CD1c-positive myeloid dendritic cell (primary cell): ENCODE results near the gene OPRL1.

Source experiments
- DNase-seq: peaks from one replicate; pipeline ENCODE4 v3.0.0-alpha.2; 2016; ENCODE audit errors: extremely low spot score

The OPRL1 gene

GRCh38 chr20:64102647-64103354 lies 22.9 kb downstream of the OPRL1 start:
- DNase-seq, result no peak

GRCh38 chr20:64103871-64104666 lies 24.2 kb downstream of the OPRL1 start:
- no peak for DNase-seq

DNA sequence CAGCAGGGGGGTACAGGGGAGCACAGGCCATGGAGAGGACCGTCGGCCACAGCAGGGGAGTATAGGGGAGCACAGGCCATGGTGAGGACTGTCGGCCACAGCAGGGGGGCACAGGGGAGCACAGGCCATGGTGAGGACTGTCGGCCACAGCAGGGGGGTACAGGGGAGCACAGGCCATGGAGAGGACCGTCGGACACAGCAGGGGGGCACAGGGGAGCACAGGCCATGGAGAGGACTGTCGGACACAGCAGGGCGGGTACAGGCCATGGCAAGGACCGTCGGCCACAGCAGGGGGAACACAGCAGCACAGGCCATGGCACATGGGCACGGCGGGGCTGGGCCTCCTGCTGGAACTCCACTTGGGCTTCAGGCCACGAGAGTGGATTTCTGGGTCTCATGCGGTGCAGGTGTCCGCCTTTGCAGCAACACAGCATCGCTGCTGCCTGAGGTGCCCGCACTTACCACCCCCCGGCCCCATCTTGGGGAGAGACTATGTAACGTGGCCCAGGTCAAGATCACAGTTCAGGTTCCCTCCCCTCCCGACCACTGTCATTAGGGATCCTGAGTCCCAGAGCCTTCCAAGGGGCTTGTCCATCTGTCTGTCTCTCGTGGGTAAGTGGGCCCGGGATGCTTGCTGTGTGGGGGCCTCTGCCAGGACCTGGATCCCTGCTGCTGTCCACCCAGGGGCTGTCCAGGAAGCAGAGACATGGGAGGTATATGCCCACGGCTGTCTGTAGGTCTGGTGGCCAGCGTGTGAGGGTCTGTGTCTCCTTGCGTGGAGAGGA lies 25.0 kb downstream of the OPRL1 start:
- DNase-seq, result no peak

GRCh38 chr20:64105846-64106434 lies 26.1 kb downstream of the OPRL1 start:
- DNase-seq, result no peak

DNA sequence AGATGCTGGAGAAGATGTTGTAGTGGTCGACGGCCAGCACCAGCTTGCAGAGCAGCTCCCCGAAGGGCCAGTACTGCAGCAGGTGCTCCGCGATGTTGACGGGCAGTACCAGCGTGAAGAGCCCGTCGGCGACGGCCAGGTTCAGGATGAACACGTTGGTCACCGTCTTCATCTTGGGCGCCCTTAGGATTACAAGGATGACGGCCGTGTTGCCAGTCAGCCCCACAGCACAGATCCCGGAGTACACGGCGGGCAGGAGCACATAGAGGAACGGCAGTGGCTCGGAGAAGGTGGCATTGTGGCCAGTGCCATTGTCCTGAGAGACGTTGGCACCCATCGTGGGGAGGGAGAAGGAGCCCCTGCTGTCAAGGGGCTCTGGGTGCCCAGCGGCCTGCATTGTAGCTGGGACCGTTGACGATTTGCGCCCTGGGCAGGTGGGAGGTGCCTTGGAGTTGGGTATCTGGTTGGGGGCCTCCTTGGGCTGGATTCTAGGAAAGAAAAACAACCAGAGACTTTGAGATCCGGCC lies 26.6 kb downstream of the OPRL1 start:
- DNase-seq, result no peak

DNA sequence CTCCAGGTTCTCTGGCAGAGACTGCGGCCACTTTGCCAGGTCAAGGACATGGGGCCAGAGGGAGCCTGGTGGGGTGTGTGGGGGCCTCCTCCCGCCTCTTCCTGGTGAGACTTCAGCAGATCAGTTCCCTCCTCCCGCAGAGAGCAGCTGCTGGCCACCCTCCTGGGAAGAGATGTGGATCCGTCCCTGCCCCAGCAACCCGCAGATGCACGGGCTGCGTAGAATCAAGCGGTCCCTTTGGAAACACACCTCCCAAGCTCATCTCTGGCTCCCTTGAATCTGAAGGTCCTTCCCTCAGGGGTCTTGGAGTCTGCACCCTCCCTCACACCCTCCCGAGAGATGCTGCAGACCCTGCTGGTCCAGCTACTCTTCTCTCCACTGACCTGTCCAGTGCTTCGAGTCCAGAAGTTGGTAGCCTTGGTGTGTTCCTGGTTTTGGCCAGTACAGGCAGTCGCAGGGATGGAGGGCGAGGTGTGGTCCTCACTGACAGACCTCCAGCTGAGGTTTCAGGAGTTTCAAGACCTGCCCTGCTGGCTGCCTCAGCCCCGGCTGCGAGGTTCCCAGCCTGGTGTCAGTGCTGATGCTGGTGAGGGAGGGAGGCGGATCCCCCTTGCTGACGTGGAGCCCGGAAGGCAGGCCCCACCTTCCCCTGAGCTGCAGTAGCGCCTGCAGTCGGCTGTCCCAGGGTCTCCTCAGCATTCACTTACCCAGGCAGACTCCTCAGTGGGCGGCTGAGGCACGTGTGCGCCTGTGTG lies 27.3 kb downstream of the OPRL1 start, which contains the start of gene NPBWR2:
Gene NPBWR2, minus strand, starts transcription at position 585 of the 755 bp plus-strand sequence. CDS start 734 bp downstream, outside the sequence.
- DNase-seq, result peak; percentile 15

- DNase-seq, result peak; percentile 70
Measured at GRCh38 chr20:64107736-64108457, 28.0 kb downstream of the OPRL1 start.

- DNase-seq, result no peak
Measured at GRCh38 chr20:64108731-64109681, 29.1 kb downstream of the OPRL1 start.

DNA sequence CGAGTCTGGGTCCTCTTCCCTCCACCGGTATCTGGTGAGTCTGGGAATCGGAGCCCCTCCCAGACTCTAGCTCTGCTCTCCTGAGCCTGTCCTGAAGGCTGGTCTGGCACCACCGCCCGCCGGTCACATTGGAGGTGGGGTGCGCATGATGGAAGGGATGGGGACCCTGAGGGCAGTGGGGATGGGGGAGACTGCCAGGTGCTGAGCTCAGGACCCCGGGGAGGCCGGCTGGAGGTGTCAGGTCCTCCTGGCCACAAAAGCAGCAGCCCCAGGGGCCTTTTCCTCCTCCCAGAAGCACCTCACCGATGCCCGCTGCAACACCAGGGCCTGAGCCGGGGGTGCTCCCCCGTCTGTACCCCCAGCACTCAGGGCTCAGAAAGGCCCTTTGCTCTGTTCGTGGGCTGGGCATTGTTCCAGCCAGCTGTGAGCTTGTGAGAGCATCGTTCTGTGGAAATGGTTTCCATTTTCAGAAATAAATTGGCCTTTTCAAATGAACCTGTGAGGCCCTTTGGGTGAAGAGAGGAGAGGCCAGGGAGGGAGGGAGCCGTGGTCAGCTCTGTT lies 30.0 kb downstream of the OPRL1 start:
- no peak for DNase-seq

GRCh38 chr20:64110411-64111068 lies 30.7 kb downstream of the OPRL1 start:
- DNase-seq, result no peak

- peak; percentile 30 for DNase-seq
Measured at GRCh38 chr20:64111841-64112641, 32.2 kb downstream of the OPRL1 start.

DNA sequence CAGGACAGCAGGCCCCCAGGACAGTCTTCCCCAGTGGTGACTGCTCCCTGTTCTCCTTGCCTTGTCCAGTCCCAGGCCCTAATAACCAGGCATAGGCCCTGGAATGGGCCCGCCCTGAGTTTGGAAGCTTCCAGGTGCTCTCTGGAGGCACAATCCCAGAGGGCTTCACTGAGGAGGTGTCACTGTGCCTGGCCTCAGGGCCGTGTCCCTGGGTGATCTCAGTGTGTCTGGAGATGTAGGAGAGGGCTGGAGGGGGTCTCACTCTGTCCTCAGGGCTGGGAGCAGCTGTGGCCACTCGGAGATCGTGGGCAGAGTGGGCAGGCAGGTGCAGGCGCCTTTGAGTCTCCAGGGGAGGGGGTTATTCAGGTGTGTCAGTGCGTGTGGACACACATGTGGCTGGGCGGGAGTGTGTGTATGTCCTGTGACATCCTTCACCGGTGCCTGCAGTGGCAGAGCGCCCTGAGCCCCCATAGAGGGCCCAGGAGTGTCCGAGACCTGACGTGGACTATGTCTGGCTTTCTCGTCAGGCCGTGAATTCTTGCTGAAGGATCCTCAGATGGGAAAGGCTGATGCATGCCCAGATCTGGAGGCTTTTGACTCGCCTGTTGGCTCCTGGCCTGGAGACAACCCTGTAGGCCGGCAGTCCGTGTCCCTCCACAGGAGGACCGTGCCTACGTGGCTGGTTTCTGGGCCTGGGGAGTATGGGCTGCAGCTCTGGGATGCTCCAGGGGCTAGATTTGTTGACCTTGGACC lies 33.0 kb downstream of the OPRL1 start:
- no peak for DNase-seq

DNA sequence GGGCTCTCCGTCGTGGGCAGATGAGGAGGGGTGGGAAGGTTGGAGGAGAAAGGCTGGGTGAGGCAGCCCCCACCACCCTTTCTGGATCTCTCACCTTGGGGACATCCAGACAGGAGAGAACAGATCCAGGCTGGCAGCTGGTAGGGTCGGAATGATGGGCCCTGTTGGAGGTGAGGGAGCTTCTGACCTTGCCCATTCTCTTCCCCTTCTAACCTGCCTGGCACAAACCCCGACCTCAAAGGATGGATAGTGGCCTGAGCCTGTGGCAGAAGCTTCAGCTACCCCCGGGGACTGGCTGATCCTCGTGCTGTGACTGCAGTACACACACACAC lies 33.5 kb downstream of the OPRL1 start:
- DNase-seq, result no peak

- DNase-seq, result no peak
Measured at GRCh38 chr20:64113796-64114355, 34.0 kb downstream of the OPRL1 start.

DNA sequence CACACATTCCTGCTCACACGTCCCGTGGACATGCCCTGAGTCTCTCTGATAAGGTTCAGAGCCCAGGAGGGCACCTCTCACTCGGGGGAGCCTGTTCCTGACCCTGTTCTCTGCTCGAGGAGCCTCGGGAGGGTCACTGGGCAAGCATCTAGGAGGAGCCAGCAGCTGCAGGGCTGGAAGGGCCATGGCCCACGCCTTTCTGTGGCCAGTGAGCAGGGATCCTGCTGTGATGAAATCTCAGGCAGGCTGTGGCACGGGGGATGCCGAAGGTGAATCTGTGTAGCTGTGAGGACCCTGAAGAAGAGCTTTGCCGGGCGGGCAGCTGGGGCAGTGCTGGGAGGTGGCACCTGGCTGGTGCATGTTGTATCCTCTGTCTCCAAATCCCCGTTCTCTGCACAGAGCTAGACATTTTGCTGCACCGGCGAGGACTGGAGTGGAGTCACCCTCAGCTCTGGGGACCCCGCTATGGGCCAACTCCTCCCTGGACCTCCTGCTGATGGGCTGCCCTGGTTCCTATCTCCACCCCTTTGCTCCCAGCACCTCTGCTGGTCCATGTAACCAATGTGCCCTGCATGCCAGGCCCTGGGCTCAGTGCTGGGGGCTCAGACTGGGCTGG lies 34.6 kb downstream of the OPRL1 start:
- DNase-seq, result no peak
